ENCODE results near the gene WSB1. TPM values are rescaled to one million over a fixed set of nuclear protein-coding genes. Genes with fewer than 3 reads are reported as not detected.

The WSB1 gene
- total and polyA plus RNA-seq, 7 donors: 32.4 to 53.6 (median 41.3) TPM

- no peak overlapping the region for H3K27ac ChIP-seq
These were observed 42.3 kb downstream of the WSB1 start for GRCh38 chr17:27336184-27336583.

GRCh38 chr17:27338536-27338985 lies 44.6 kb downstream of the WSB1 start:
- 75 to 86% (median 81%) methylated on average over 9 of the region's 9 CpGs for WGBS, 3 donors
- Histone ChIP-seq H3K36me3 (ENCODE audit: insufficient read depth in 1 of 2, low read depth in 1 of 2) (no peaks in the 10 kb centered on the region), H3K9me3 (no peaks in the 10 kb centered on the region), H3K4me1 (peaks cover 20% of the 10 kb centered on the region), H3K4me3 (no peak overlapping the region), H3K27me3 (ENCODE audit: insufficient read depth in 3 of 3, low read length in 2 of 3) (no peaks in the 10 kb centered on the region), H3K27ac (no peak overlapping the region)
- intact Hi-C loops (cut with DNase I): no loop called here
- DNase-seq (no peak), ATAC-seq (no peak)
- TF ChIP-seq CTCF (IDR thresholded peaks at IDR 0.05): no peak

More at GRCh38 chr17:27336184-27336583, 42.3 kb downstream of the WSB1 start:
- no peaks in the 10 kb centered on the region for H3K9me3 ChIP-seq
- no peak overlapping the region for H3K4me3 ChIP-seq
- no peak for DNase-seq
- 78 to 96% (median 93%) methylated on average over 3 of the region's 3 CpGs for WGBS, 3 donors
- H3K36me3 ChIP-seq (ENCODE audit: insufficient read depth in 1 of 2, low read depth in 1 of 2): no peaks in the 10 kb centered on the region
- no peaks in the 10 kb centered on the region for H3K27me3 ChIP-seq (ENCODE audit: insufficient read depth in 3 of 3, low read length in 2 of 3)
- H3K4me1 ChIP-seq: peaks cover 28% of the 10 kb centered on the region
- no peak for ATAC-seq
- intact Hi-C loops (cut with DNase I): no loop called here
- TF ChIP-seq CTCF (IDR thresholded peaks at IDR 0.05): no peak

- Histone ChIP-seq H3K4me1 (peaks cover 12% of the 10 kb centered on the region), H3K27ac (no peak overlapping the region), H3K27me3 (ENCODE audit: insufficient read depth in 3 of 3, low read length in 2 of 3) (no peaks in the 10 kb centered on the region), H3K9me3 (no peaks in the 10 kb centered on the region), H3K36me3 (ENCODE audit: insufficient read depth in 1 of 2, low read depth in 1 of 2) (no peaks in the 10 kb centered on the region), H3K4me3 (no peak overlapping the region)
- no peak for TF ChIP-seq CTCF (IDR thresholded peaks at IDR 0.05)
- no peak for ATAC-seq
- DNase-seq: no peak
- intact Hi-C loops (cut with DNase I): no loop called here
- 85 to 93% (median 86%) methylated on average over 9 of the region's 9 CpGs for WGBS, 3 donors
These were observed 45.4 kb downstream of the WSB1 start for GRCh38 chr17:27339198-27339835.

- H3K27ac ChIP-seq: no peak overlapping the region
- no peak for DNase-seq
- peak in 3 of 4 donors; percentile 41 to 48 (median 47) for ATAC-seq
- H3K4me1 ChIP-seq: peaks cover 9% of the 10 kb centered on the region
- H3K9me3 ChIP-seq: no peaks in the 10 kb centered on the region
- 48 to 73% (median 60%) methylated on average over 2 of the region's 2 CpGs for WGBS, 3 donors
- H3K27me3 ChIP-seq (ENCODE audit: insufficient read depth in 3 of 3, low read length in 2 of 3): no peaks in the 10 kb centered on the region
- H3K4me3 ChIP-seq: no peak overlapping the region
- H3K36me3 ChIP-seq (ENCODE audit: insufficient read depth in 1 of 2, low read depth in 1 of 2): no peaks in the 10 kb centered on the region
- no peak for TF ChIP-seq CTCF (IDR thresholded peaks at IDR 0.05)
- intact Hi-C loops (cut with DNase I): loop anchor here in 1 of 2 donors (10.0 kb wide), 1 partner anchor 45 kb away; the partner anchor contains the start of gene WSB1
These were observed 46.1 kb downstream of the WSB1 start for GRCh38 chr17:27339836-27340550.
